ENCODE results near the gene MAN1C1. TPM values are rescaled to one million over a fixed set of nuclear protein-coding genes. Genes with fewer than 3 reads are reported as not detected.

MAN1C1 gene
- total RNA-seq, 1 experiment from 2014 or later: 9.3 TPM

DNA sequence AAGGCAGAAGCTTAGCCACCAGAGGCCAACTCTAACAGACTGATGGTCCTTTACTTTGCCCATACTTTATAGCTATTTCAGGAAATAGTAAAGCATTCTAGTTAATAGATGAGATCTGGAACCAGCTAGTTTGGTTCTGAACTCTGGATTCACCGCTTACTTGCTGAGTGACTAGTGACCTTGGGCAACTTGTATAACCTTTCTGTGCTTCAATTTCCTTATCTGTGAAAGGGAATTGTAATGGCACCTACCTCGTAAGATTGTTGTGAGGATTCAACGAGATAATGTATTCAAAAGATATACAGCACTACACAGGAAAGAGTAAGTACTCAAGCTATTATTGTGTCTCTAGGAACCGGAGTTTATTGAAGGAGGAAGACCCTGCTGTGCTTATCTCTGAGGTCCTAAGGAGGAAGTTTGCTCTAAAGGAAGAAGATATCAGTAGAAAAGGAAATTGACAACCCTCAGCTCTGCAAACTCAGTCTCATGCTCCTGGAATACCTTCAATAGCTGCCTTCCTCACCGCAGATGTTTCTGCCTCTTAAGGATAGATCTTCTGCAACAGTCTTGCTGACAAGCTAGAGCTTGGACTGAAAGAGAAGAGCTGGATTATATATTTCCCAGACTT is 215.1 kb downstream of the MAN1C1 start:
- H3K9ac ChIP-seq (ENCODE audit: extremely low read depth, insufficient read length, low read length): no peak overlapping the region
- H3K27ac ChIP-seq (ENCODE audit: insufficient read length, low read depth, low read length): no peak overlapping the region
- WGBS (ENCODE audit: extremely low coverage, insufficient read length, low lambda C conversion rate): no CpG with 5 or more reads among the region's 5 CpGs
- no peak overlapping the region for H3K4me2 ChIP-seq (ENCODE audit: insufficient read depth, insufficient read length, low read length)
- peaks cover 28 to 87% (median 76%) of the 10 kb centered on the region in 3 experiments; a peak in 6 of 7 replicates for H3K36me3 Mint-ChIP-seq (ENCODE audit: insufficient read depth in 1 of 3, low read depth in 3 of 3)
- no peak overlapping the region for H2BK5ac ChIP-seq (ENCODE audit: insufficient read length, low read length)
- DNase-seq: no peak
- no peaks in the 10 kb centered on the region for H3K9me3 Mint-ChIP-seq
- H2BK12ac ChIP-seq (ENCODE audit: insufficient read length, low read depth, low read length): no peak overlapping the region
- TF ChIP-seq, protein P1, sequence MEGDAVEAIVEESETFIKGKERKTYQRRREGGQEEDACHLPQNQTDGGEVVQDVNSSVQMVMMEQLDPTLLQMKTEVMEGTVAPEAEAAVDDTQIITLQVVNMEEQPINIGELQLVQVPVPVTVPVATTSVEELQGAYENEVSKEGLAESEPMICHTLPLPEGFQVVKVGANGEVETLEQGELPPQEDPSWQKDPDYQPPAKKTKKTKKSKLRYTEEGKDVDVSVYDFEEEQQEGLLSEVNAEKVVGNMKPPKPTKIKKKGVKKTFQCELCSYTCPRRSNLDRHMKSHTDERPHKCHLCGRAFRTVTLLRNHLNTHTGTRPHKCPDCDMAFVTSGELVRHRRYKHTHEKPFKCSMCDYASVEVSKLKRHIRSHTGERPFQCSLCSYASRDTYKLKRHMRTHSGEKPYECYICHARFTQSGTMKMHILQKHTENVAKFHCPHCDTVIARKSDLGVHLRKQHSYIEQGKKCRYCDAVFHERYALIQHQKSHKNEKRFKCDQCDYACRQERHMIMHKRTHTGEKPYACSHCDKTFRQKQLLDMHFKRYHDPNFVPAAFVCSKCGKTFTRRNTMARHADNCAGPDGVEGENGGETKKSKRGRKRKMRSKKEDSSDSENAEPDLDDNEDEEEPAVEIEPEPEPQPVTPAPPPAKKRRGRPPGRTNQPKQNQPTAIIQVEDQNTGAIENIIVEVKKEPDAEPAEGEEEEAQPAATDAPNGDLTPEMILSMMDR (conservative IDR thresholded peaks at IDR 0.05): no peak
- no peaks in the 10 kb centered on the region for H3K9me3 ChIP-seq (ENCODE audit: control insufficient read depth, low read depth, low read length)
- no peaks in the 10 kb centered on the region for H3K27me3 Mint-ChIP-seq (ENCODE audit: low read depth)
- H3K79me1 ChIP-seq (ENCODE audit: insufficient read depth, low read depth, low read length, poor library complexity, severe bottlenecking): peaks cover 2% of the 10 kb centered on the region
- no peak overlapping the region for H4K5ac ChIP-seq (ENCODE audit: insufficient read length, low read depth, low read length)
- H3K4me1 ChIP-seq (ENCODE audit: insufficient read depth, low read length): no peaks in the 10 kb centered on the region
- H2AK5ac ChIP-seq (ENCODE audit: insufficient read length, low read length): no peak overlapping the region
- no peak overlapping the region for H3K23ac ChIP-seq (ENCODE audit: insufficient read length, low read depth, low read length)
- H4K91ac ChIP-seq (ENCODE audit: insufficient read length, low read depth, low read length): no peak overlapping the region
- H3T11ph ChIP-seq (ENCODE audit: low read length): no peak overlapping the region
- no peaks in the 10 kb centered on the region for H3K23me2 ChIP-seq (ENCODE audit: insufficient read length, low read depth, low read length, poor library complexity, severe bottlenecking)
- no peak overlapping the region for H3K27ac Mint-ChIP-seq
- H2AFZ ChIP-seq (ENCODE audit: low read length): no peak overlapping the region
- no peaks in the 10 kb centered on the region for H3K79me2 ChIP-seq (ENCODE audit: insufficient read depth, low read length)
- no peak overlapping the region for H4K8ac ChIP-seq (replicated peaks; ENCODE audit: insufficient read length, low read depth, low read length)
- H3K14ac ChIP-seq (ENCODE audit: insufficient read depth, low read length): no peak overlapping the region
- no peak overlapping the region for H3K4ac ChIP-seq (ENCODE audit: low read depth, low read length)
- H4K20me1 ChIP-seq (ENCODE audit: control insufficient read depth, insufficient read depth, insufficient read length): no peaks in the 10 kb centered on the region
- H3K4me3 Mint-ChIP-seq: no peak overlapping the region
- 0 out of 4 replicates have a peak, but pooled peaks cover 1% of the 10 kb centered on the region in 2 experiments for H3K4me1 Mint-ChIP-seq
- H2BK15ac ChIP-seq (ENCODE audit: low read depth, low read length): no peak overlapping the region
- no peak overlapping the region for H3K56ac ChIP-seq (ENCODE audit: insufficient read length, low read depth, low read length)
- no peak overlapping the region for H3K18ac ChIP-seq (ENCODE audit: insufficient read length, low read depth, low read length)
- no peak overlapping the region for H2BK120ac ChIP-seq (ENCODE audit: low read depth, low read length, poor library complexity, severe bottlenecking)
- H3K27me3 ChIP-seq (ENCODE audit: insufficient read depth, low read length): no peaks in the 10 kb centered on the region
- no peak overlapping the region for H2BK20ac ChIP-seq (ENCODE audit: low read depth, low read length, poor library complexity, severe bottlenecking)
